SK-N-MC (cell line): ENCODE data around the gene PLA2G12B.

Experiments
- EZH2 ChIP-seq: fragments of 200-600 bp; sonication (generic); IDR thresholded peaks from one replicate; pipeline ENCODE4 v1.6.1; 2017; ENCODE audit warnings: antibody characterized with exemption
- POLR2AphosphoS5 ChIP-seq: IDR thresholded peaks from 2 replicates; pipeline ENCODE4 v1.6.1; 2012; ENCODE audit warnings: mild to moderate bottlenecking, low read depth, low read length, borderline replicate concordance

- no peak for TF ChIP-seq EZH2
- TF ChIP-seq POLR2AphosphoS5 = no peak
These were observed 1.9 kb downstream of the PLA2G12B start for GRCh38 chr10:72952642-72953158.
